Measurements from ENCODE around the gene LPA.
"Not testable (repeated sequence)": the region's sequence is repeated elsewhere in the genome, so short reads cannot be mapped to it uniquely, and the experiment has no call there.

LPA gene

GRCh38 chr6:160544802-160545201, 119.3 kb downstream of the LPA start:
- no peak for DNase-seq (ENCODE audit: low read depth in 2 of 2)
- no peak overlapping the region for H3K4me3 ChIP-seq (replicated peaks in 1 of 2; ENCODE audit: low read depth in 2 of 2, low read length in 2 of 2)
- no peak for TF ChIP-seq CTCF (IDR thresholded peaks at IDR 0.05; ENCODE audit: low read depth, low read length)

- no peak overlapping the region for H3K4me3 ChIP-seq (replicated peaks in 1 of 2; ENCODE audit: low read depth in 2 of 2, low read length in 2 of 2)
- DNase-seq (ENCODE audit: low read depth in 2 of 2) = no peak
- no peak for TF ChIP-seq CTCF (IDR thresholded peaks at IDR 0.05; ENCODE audit: low read depth, low read length)
Observed at GRCh38 chr6:160535270-160535669, 128.8 kb downstream of the LPA start.

GRCh38 chr6:160534050-160534696, 129.9 kb downstream of the LPA start:
- peak; percentile 58 to 59 for DNase-seq (ENCODE audit: low read depth in 2 of 2)
- peak; percentile 89 for TF ChIP-seq CTCF (IDR thresholded peaks at IDR 0.05; ENCODE audit: low read depth, low read length)
- peak overlapping the region in 1 of 2 donors; percentile 21 for H3K4me3 ChIP-seq (replicated peaks in 1 of 2; ENCODE audit: low read depth in 2 of 2, low read length in 2 of 2)

GRCh38 chr6:160532315-160532714, 131.8 kb downstream of the LPA start:
- DNase-seq (ENCODE audit: low read depth in 2 of 2) = no peak
- TF ChIP-seq CTCF (IDR thresholded peaks at IDR 0.05; ENCODE audit: low read depth, low read length) = no peak

GRCh38 chr6:160531826-160532225, 132.2 kb downstream of the LPA start:
- no peak for DNase-seq (ENCODE audit: low read depth in 2 of 2)

More at GRCh38 chr6:160532315-160532714, 131.8 kb downstream of the LPA start:
- no peak overlapping the region for H3K4me3 ChIP-seq (replicated peaks in 1 of 2; ENCODE audit: low read depth in 2 of 2, low read length in 2 of 2)

GRCh38 chr6:160529524-160529923, 134.6 kb downstream of the LPA start:
- H3K4me3 ChIP-seq (replicated peaks in 1 of 2; ENCODE audit: low read depth in 2 of 2, low read length in 2 of 2); DNase-seq (ENCODE audit: low read depth in 2 of 2): not testable (repeated sequence)

More at GRCh38 chr6:160531826-160532225, 132.2 kb downstream of the LPA start:
- no peak for TF ChIP-seq CTCF (IDR thresholded peaks at IDR 0.05; ENCODE audit: low read depth, low read length)
- H3K4me3 ChIP-seq (replicated peaks in 1 of 2; ENCODE audit: low read depth in 2 of 2, low read length in 2 of 2) = no peak overlapping the region

- DNase-seq (ENCODE audit: low read depth in 2 of 2) = no peak
- no peak overlapping the region for H3K4me3 ChIP-seq (replicated peaks in 1 of 2; ENCODE audit: low read depth in 2 of 2, low read length in 2 of 2)
- TF ChIP-seq CTCF (IDR thresholded peaks at IDR 0.05; ENCODE audit: low read depth, low read length) = no peak
Observed at GRCh38 chr6:160523223-160523622, 140.9 kb downstream of the LPA start.

All from cardiac fibroblast (primary cell).